SHP77 (cell line): Measurements from ENCODE around the gene IL16.
"Not testable (repeated sequence)": the region's sequence is repeated elsewhere in the genome, so short reads cannot be mapped to it uniquely, and the experiment has no call there.

Source experiments
- DNase-seq, 2 experiments: peaks; one replicate each; lab custom pipeline; 2025; lab: John Stamatoyannopoulos, UW

The IL16 gene

DNA sequence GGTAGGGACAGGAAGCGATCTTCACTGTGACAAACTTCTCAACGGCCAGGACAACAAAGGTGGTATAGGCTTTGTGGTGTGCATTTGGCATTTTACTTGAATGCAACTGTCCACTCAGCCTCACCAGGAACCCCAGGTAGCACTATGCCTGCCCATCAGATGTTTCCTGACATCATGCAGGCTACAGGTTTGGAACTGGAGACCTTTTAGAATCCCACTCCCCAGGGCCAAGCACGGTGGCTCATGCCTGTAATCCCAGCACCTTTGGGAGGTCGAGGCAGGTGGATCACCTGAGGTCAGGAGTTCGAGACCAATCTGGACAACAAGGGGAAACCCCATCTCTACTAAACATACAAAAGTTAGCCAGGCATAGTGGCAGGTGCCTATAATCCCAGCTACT, 117.7 kb downstream of the IL16 start:
- DNase-seq: no peak

DNA sequence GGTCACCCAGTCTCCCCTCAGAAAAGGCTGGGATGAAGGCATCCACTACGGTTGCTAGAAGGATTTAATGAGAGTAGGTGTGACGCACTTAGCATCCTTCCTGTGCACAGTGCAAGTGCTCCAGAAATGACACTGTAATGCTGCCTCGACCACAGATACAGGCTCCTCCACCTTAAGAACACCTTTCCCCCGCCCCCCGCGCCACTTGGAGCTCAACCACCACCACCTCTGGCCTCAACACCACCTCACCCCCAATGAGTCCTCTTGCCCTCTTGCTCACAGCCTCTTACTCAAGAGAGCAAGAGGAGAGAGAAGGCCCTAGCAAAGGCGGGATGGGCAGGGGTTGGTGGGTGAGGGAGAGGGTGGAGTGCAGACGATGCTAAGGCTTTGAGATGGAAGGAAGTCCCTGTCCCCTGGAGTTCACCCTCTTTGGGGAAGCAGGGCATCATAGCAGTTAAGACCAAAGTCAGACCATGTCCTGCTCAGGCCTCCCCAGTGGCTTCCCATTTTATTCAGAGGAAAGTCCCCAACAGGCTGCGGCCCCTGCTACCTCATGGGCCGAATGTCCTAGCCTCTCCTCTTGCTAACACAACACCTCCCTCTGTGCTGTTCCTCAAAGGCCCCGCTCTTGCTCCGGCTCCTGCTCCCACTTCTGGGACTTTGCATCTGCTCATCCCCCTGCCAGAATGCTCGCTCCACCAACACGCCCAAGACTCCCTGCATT, 118.9 kb downstream of the IL16 start:
- DNase-seq: no peak

DNA sequence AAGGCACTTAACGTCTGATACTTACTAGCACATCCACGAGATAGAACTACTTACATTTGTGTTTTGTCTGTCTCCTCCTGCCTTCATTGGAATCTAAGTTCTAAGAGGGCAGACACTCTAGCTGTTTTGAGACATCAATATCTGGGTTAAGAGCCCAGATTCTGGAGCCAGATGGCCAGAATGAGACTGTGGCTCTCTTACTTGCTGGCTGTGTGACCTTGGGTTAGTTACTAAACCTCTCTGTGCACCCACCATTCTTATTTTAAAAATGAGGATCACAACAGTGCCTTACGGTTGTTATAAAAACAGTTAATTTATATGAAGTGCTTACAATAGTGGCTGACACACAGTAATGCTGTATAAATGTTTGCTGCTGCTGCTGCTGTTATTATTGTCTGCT, 119.6 kb downstream of the IL16 start:
- DNase-seq: no peak

DNA sequence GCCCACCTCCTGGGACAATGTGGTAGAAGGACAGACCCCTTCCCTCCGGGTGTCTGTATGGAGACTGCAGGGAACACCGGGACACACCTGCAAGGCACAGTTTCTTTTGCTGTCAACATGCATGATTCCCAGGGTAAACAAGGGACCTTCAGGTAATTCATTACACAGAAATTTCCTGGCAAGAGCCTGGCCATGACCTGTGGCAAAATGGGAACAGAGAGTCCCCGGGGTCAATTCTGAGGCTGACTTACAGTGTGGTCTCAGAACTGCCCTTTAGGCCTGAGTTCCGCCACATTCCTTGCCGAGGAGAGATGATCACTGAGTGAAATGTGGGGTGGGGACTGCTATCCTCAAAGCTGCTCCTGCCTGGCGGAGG, 121.0 kb downstream of the IL16 start:
- no peak for DNase-seq

DNA sequence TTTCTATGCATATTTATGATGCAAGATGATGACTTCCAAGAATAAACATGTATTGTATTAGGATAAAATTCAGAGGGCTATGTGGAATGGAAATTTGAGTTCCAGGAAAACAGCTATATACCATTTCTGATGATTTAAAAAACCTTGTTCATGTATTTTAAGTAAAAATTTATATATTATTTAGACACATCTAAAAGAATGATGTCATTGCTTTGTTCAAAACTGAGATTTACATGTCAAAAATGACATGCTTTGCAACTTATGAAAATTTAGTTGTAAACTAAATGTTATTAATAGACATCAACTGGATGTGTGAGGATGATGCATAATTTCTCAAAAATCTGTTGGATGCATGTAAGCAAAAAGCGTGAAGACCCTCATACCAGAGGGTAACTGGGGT, 125.0 kb downstream of the IL16 start:
- no peak for DNase-seq

DNA sequence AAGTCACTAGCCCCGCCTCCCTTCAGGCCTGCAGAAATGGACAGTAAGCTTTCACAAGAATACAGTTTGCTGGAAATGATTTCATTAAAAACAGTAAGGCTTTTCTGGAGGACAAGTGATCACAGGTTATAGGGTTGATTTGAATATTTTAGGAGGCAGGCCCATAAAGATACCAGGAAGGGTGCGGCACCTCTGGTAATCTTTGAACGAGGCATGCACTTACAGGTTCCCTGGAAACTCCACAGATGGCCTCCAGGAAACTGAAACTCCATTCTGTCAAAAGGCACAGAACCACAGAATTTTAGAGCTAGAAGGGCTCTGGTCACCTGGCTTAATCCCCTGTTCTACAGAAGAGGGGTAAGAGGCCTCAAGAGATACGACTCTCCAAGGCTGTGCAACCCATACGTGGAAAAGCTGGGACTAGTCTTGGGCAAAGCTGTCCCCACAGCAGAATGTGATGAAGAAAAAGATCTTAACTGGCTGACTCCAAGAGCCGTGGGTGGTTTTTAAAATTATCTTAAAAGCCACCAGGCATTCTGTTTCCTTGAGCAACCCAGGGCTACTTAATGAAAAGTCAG, 126.1 kb downstream of the IL16 start:
- DNase-seq: no peak

DNA sequence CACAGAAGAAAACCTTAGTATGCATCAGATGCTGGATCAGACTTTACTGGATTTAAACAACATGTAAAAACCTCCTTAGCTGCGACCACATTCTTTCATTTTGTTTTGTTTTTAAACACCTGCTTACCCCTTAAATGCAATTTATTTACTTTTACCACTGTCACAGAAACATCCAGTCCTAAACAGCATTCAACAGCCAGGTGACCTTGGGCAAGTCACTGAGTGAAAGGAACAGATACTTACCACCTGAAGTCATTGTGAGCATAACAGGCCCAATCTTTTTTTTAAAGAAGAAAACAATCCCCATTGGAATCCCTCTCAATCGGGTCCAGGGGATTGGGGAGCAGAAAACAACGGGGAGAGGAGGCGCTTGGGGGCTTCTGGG, 126.9 kb downstream of the IL16 start:
- DNase-seq: no peak

DNA sequence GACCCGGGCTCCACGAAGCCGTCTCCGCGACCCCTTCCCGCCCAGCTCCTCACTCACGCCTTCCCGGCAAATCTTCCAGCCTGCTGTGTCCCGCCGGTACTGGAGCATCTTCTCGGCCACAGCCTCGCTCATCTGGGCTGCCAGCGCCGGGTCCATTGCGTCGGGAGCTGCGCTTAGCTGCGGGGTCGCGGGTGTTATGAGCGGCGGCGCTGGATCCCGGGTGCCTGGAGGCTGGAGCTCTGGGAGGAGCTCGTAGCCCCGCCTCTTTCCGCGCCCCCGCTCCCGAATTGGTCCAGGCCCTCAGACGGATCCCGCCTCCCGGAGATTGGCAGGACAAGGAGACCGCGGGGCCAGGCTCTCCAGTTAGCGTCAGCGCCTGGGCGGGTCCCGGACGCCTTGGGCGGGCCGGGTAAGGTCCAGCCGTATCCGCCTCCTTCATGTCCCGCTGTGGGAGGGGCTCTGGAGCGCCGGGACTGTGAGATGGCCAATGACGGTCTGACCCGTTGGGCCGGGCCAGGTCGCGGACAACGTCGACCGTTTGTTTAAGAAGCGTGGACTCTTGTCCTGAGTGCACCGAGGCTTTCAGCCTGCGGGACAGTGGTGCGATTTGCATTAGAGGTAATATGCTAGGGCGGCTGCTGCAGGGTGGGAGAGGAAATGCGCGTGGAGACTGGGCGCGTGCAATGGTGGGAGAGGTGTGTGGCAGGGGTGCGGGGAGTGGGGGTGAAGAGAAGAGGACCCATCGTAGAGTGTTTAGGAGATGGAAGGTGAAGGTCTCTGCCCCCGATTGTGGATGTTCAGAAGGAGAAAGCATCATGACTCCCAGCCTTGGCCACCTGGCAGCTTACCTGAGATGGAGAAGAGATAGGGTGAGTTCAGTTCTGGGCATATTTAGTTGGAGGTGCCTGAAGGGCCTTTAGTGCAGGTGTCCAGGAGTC, 127.5 kb downstream of the IL16 start, which contains the start of gene STARD5:
STARD5 (minus strand) TSS at position 198 of the 938 bp plus-strand sequence; CDS start at position 156, 42 bp downstream.
- peak; percentile 93 to 97 for DNase-seq

DNA sequence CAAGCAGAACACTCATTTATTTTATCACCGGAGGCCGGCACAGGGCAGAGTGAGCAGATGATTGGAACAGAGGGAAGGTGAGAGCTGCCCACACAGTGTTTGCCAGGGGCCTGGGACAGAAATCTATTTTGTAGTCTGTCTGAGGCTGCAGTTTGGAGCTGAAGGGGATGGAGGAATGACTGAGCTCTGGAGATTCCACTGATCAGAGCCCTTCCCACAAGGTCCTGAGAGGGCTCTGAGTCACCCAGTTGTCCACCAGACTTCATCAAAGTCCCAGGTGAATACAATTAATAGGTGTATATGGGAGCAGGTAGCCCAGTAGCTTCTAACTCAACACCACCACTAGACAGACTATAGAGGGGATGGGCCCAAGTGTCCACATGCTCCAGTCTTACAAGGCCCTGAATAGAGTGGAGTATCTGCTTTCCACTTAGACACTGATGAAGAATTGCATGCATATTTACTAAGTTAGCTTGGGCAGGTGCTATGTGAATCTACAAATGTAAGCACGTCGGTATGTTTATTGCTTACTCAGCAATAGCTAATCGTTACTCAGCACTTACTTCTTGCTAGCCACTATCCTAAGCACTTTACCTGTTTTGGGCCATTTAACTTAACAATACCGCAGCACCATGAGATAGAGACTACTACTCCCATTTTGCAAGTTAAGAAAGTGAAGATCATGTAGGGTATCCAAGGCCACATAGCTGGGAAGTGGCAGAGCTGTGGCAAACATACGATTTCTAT, 130.0 kb downstream of the IL16 start:
- DNase-seq: no peak

DNA sequence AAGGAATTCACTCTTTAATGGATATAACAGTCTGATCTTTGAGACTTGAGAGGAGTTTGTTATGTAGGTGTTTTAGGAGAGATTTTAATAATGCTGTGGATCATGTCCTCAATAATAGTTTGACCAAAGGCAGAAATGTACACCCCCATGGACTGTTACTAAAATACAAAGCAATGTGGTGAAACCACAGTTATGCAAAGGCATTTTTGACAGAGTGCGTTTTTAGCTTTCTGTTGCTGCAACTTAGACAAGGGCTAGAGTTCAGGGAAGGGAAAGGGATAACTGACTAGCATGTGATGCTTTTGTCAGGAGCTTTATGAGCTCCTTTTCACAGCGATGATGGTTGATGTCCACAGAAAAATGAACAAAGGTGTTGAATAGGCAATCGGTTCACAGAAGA, 130.8 kb downstream of the IL16 start:
- no peak for DNase-seq

DNA sequence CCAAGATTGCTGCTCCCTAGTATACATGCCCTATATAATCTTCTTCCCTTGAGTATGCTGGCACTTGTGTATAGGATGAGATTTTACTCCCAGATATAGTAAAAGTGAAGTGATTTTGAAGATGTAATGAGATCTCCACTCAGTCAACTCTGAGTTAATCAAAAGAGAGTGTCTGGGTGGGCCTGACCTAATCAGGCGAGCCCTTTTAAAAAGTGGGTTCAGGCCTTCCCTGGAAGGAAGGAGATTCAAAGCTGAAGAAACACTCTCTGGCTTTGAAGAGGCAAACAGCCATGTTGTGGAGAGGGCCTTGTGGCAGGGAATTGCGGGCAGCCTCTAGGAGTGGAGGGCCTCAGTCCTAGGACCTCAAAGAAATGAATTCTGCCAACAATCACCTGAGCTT, 132.8 kb downstream of the IL16 start:
- DNase-seq: no peak

DNA sequence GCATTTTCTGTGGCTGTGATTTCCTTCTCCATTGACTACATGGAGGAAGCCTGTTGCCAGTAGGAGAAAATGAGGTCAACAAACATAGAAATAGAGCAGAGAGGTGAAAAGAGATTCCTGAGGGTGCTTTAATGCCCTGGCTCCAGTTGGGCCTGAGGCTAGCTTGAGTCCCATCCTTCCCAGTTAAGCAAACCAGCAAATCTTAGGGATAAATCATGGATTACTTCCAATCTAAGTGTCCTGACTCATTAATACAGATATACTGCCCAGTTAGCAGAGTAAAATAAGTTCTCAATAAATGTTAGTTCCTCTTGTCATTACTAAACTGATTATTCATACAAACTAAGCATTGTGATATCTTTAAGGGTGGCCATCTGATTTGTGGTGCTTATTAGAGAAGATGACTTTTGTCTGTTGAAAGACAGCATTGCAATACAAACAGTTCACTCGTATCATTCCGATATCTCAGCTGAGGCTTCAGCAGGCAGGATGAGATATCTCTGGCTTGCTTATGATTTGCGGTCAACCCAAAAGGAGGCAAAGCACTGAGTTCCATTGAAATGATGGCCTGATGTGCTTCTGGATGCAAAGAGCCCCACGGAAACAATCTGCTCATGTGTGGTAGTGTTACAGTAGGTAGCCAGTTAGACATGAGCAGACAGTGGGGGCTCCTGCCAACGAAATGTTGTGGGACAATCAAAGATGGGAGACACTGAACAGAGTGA, 133.8 kb downstream of the IL16 start:
- DNase-seq: no peak

DNA sequence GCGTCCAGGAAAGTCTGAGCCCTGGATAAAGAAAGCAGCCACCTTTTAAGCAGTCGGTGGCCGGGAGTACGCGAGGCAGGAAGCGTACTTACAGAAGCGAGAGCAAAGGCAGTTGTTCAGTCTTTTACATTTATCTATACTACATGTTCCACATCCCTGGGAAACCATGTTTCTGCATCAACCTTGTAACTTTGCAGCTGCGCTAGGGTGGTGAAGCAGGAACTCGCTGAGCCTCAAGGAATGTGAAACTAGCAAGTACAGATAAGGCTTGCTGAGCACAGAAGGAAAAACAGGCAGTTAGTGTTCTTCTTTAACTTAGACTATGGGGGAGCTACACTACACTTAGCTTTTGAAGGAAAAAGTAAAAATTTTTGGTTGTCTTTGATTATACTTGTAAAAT, 134.5 kb downstream of the IL16 start:
- DNase-seq: not testable (repeated sequence)

DNA sequence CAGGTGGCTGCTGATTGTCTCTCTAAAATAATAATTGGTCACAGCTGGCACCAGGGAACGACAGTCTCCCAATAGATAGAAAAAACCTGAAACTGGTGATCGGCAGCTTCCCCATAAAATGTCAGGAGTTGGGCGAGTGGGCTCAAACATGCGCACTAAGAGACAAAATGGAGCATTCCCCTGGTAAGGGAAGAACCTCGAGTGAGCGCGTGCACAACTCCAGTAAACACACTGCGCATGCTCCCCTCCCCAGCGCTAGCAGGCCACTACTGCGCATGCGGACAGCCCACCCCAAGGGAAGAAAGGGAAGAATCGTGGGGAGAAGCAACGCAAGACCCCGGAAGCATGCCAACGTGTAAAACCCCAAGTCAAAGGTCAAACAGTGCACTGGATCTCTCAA, 134.9 kb downstream of the IL16 start:
- no peak for DNase-seq

DNA sequence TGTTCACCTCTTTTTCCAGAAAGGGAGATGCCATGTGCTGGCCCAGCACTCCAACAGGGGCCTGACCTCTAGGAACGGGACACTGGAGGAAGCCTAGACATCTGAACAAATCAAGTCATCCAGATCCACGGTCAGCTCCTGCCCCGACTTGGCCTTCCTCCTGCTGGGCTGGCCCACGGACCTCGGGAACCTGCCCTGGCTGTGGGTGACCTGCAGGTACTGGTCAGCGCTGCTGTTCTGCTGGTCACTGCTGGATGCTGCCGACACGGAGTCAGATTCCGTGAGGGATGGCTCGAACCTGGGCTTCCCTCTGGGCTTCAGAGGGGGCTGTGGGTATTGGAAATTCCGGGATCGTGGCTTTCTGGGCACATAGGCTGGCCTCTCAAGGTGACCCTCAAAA, 135.6 kb downstream of the IL16 start:
- DNase-seq: no peak

DNA sequence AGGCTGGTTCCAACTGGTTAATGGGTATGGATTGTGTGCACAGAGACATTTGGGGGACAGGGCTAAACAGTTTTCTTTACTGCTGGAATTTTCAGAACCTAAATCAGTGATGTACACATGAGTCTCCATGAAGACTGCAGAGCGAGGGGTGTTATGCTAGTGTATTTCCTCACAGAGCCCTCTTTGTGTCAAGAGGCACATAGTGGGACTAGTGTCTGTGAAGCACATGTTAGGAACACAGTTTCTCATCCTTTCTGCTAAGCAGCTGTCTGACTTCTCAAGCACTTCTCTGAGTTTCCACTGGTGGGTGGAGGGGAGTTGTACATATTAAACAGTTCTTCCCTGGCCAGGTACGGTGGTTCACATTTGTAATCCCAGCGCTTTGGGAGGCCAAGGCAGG, 136.7 kb downstream of the IL16 start:
- DNase-seq: no peak

DNA sequence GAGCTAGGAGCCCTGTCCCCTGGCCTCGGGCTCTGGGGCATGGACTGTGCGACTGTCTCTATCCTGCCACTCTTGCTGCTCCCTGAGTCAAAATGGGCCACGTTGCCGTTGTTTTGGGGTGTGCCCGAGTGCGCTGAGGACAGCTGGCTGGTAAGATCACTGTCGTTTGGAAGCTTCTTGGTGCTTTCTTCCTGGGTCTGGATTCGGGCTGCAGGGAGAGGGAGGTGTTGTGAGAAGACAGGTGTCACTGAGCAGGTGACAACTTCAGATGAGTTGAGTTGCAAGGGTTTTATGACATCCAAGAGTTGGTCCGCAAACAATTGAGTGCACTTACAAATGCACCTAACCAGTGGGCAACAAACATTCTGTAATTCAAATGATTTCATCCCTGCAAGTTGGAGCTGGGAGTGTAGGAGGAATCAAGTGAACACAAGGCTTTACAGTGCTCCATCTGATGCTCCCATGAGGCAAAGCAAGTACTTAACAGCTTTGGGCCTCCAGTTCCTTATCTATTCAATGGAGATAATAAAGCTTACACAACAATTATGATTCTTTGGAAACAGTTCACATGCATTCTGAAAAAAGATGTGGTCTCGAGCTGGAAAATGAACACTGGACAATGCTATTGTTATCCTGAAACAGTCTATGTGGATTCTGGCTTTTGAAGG, 138.2 kb downstream of the IL16 start:
- DNase-seq: no peak

DNA sequence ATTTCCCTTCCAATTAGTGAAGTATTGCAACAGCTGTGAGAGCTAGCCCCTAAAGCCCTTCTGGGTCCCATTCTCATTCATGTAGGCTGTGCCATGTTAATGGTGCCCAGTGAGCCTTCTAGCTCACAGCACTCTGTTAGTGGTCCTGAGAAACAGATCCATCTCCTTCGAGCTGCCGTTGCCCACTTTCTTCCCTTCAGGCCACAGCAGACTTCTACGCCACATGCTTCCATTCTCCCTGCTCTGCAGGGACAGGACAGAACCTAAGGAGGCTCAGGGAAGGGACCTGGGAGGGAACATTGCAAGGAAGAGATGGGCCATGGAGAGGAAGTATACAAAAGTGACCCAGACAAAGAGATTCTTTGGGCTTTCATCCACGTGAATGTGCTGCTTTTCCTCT, 139.0 kb downstream of the IL16 start:
- no peak for DNase-seq

DNA sequence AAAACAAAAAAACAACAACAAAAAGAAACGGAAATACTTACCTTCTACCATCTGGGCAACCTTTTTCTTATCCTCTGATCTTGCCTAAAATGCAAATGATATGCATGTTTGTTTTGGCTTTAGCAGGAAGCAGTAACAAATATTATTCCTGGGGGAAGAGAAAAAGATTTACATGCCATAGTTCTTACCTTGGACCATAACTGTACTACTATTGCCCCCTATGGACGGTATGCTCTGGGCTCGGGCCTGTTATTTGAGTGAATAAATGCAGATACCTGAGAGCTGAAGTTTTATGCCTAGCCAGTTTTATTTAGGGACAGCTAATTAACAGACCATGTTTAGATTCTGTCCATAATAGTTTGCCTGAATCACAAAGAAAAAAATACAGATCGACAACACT, 139.9 kb downstream of the IL16 start:
- no peak for DNase-seq

DNA sequence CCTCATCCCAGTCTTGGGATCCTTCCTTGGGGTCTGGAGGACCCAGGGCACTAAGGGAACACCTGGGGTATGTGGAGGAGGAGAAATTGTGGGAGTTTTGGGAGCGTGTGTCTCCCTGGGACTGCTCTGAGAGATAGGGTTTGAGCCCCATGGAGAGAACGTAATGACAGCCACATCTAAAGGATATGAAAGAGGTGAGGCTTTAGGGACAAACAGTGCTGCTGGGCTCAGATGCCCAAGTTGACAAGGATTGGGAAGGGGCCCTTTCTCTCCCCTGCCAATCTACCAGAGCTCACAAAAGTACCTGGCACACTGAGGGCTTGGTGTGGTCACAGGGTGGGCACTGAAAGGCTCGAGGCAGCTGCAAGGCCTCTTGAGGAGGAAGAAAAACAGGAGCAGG, 140.6 kb downstream of the IL16 start:
- DNase-seq: no peak

DNA sequence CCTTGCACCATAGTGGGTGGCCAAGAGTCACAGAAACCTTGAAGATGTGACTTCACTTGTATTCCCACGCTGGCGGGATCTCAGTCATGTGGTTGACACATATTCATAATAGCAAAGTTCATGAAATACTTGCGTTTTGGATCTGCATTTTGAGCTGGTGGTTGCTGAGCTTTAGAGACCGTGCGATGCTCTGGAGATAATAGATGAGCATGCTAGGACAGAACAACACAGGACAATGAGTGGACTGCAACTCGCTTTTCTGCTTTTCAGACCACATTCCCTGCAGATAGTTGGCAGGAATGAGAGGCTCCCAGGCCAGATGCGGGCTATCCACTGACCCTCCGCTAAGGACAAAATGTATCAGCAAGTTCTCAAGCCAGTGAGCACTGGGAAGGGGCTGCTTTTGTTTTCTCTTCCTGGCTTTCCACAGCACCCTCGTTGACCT, 141.1 kb downstream of the IL16 start:
- no peak for DNase-seq
